Trophoblast cell (in vitro differentiated cells and primary cell): ENCODE results near the gene PARD3B.

ENCODE experiments used
- DNase-seq, 2 donors: peaks; one replicate each; pipeline ENCODE4 v3.0.0-alpha.2; 2016
- H2AFZ ChIP-seq: 2 replicates; pipeline ENCODE4 v1.6.1; 2013; ENCODE audit warnings: low read length, moderate library complexity, mild to moderate bottlenecking; ENCODE audit not compliant: insufficient read depth, poor library complexity
- H2AK5ac ChIP-seq: 2 replicates; pipeline ENCODE4 v1.6.1; 2013; ENCODE audit warnings: mild to moderate bottlenecking, low read length
- H2BK120ac ChIP-seq: 2 replicates; pipeline ENCODE4 v1.6.1; 2013; ENCODE audit warnings: low read length, mild to moderate bottlenecking, moderate library complexity; ENCODE audit not compliant: insufficient read depth, poor library complexity
- H2BK12ac ChIP-seq: 2 replicates; pipeline ENCODE4 v1.6.1; 2013; ENCODE audit warnings: mild to moderate bottlenecking, low read length, moderate library complexity
- H2BK5ac ChIP-seq: 2 replicates; pipeline ENCODE4 v1.6.1; 2013; ENCODE audit warnings: low read length, low read depth, moderate library complexity, mild to moderate bottlenecking; ENCODE audit not compliant: poor library complexity
- H3K14ac ChIP-seq: 2 replicates; pipeline ENCODE4 v1.6.1; 2013; ENCODE audit warnings: mild to moderate bottlenecking, low read length
- H3K18ac ChIP-seq: 2 replicates; pipeline ENCODE4 v1.6.1; 2013; ENCODE audit warnings: mild to moderate bottlenecking, low read length
- H3K23ac ChIP-seq: 2 replicates; pipeline ENCODE4 v1.6.1; 2013; ENCODE audit warnings: low read length
- H3K27ac ChIP-seq: 2 replicates; pipeline ENCODE4 v1.5.1; 2013; ENCODE audit warnings: low read depth, mild to moderate bottlenecking, inconsistent platforms, low read length, moderate library complexity
- H3K27me3 ChIP-seq: 2 replicates; pipeline ENCODE4 v1.6.1; 2013; ENCODE audit warnings: inconsistent platforms, mild to moderate bottlenecking, low read length, moderate library complexity; ENCODE audit not compliant: insufficient read depth
- H3K36me3 ChIP-seq, 2 experiments: 1 replicate in 1 of 2; 2 replicates in 1 of 2; pipeline ENCODE4 v1.6.1; 2013; ENCODE audit warnings: low read length in 2 of 2, mild to moderate bottlenecking in 2 of 2, moderate library complexity in 1 of 2; ENCODE audit not compliant: insufficient read depth in 2 of 2, control insufficient read depth in 1 of 2
- H3K4ac ChIP-seq: 2 replicates; pipeline ENCODE4 v1.6.1; 2013; ENCODE audit warnings: low read depth, mild to moderate bottlenecking, low read length, moderate library complexity
- H3K4me1 ChIP-seq, 2 experiments: 1 replicate in 1 of 2; 2 replicates in 1 of 2; pipeline ENCODE4 v1.6.1; 2013; ENCODE audit warnings: low read length in 2 of 2, mild to moderate bottlenecking in 2 of 2, moderate library complexity in 1 of 2; ENCODE audit not compliant: insufficient read depth in 2 of 2, control insufficient read depth in 1 of 2
- H3K4me2 ChIP-seq: 2 replicates; pipeline ENCODE4 v1.6.1; 2013; ENCODE audit warnings: inconsistent platforms, mild to moderate bottlenecking, low read length, moderate library complexity
- H3K4me3 ChIP-seq: 2 replicates; pipeline ENCODE4 v1.5.1; 2013; ENCODE audit warnings: mild to moderate bottlenecking, low read depth, low read length, inconsistent platforms
- H3K79me1 ChIP-seq: one replicate; pipeline ENCODE4 v1.6.1; 2013; ENCODE audit warnings: low read length
- H3K79me2 ChIP-seq: 2 replicates; pipeline ENCODE4 v1.6.1; 2013; ENCODE audit warnings: low read length, mild to moderate bottlenecking; ENCODE audit not compliant: control insufficient read depth, insufficient read depth, poor library complexity
- H3K9ac ChIP-seq: 2 replicates; pipeline ENCODE4 v1.6.1; 2013; ENCODE audit warnings: mild to moderate bottlenecking, low read length
- H3K9me3 ChIP-seq: 2 replicates; pipeline ENCODE4 v1.6.1; 2013; ENCODE audit warnings: low read depth, mild to moderate bottlenecking, control low read depth, inconsistent platforms, low read length; ENCODE audit not compliant: insufficient read depth
- H4K12ac ChIP-seq: 2 replicates; pipeline ENCODE4 v1.6.1; 2013; ENCODE audit warnings: low read depth, mild to moderate bottlenecking, low read length, moderate library complexity
- H4K8ac ChIP-seq: 2 replicates; pipeline ENCODE4 v1.6.1; 2013; ENCODE audit warnings: low read depth, mild to moderate bottlenecking, low read length, moderate library complexity
- H4K91ac ChIP-seq: one replicate; pipeline ENCODE4 v1.6.1; 2013; ENCODE audit warnings: low read depth, mild to moderate bottlenecking, low read length, moderate library complexity
- WGBS: extraction: QIAGEN DNeasy Blood & Tissue Kit; methylation state at CpG from one replicate; pipeline ENCODE4 v1.1.7; 2013; ENCODE audit warnings: missing lambda C conversion rate; ENCODE audit not compliant: insufficient read length, insufficient coverage; ENCODE audit errors: extremely low coverage; 5-methylcytosine and 5-hydroxymethylcytosine counted together

Gene PARD3B

GRCh38 chr2:205288686-205289085 is 743.4 kb downstream of the PARD3B start:
- H2BK5ac ChIP-seq = no peak overlapping the region

GRCh38 chr2:205290299-205290698 is 745.0 kb downstream of the PARD3B start:
- H3K27ac ChIP-seq = no peak overlapping the region
- DNase-seq = no peak
- no peaks in the 10 kb centered on the region for H3K27me3 ChIP-seq
- H3K79me1 ChIP-seq = no peaks in the 10 kb centered on the region
- H3K14ac ChIP-seq = no peak overlapping the region
- H3K9me3 ChIP-seq = peaks cover 1% of the 10 kb centered on the region
- no peaks in the 10 kb centered on the region for H3K36me3 ChIP-seq
- H3K4me2 ChIP-seq = no peak overlapping the region
- no peak overlapping the region for H4K8ac ChIP-seq
- H3K23ac ChIP-seq = no peak overlapping the region
- H3K4me3 ChIP-seq = no peak overlapping the region
- WGBS = no CpG with 5 or more reads among the region's 1 CpG
- H2AFZ ChIP-seq = no peak overlapping the region
- no peaks in the 10 kb centered on the region for H3K79me2 ChIP-seq
- H2BK5ac ChIP-seq = no peak overlapping the region
- H2AK5ac ChIP-seq = no peak overlapping the region
- no peaks in the 10 kb centered on the region for H3K4me1 ChIP-seq
- no peak overlapping the region for H3K18ac ChIP-seq
- H2BK120ac ChIP-seq = no peak overlapping the region
- H3K9ac ChIP-seq = no peak overlapping the region
- no peak overlapping the region for H3K4ac ChIP-seq
- H4K12ac ChIP-seq = no peak overlapping the region
- H2BK12ac ChIP-seq = no peak overlapping the region
- H4K91ac ChIP-seq = no peak overlapping the region

More at GRCh38 chr2:205288686-205289085, 743.4 kb downstream of the PARD3B start:
- H3K27me3 ChIP-seq = no peaks in the 10 kb centered on the region
- H3K23ac ChIP-seq = no peak overlapping the region
- no peak overlapping the region for H2AK5ac ChIP-seq
- peaks cover 1% of the 10 kb centered on the region for H3K9me3 ChIP-seq
- no peaks in the 10 kb centered on the region for H3K79me1 ChIP-seq
- H3K18ac ChIP-seq = no peak overlapping the region
- H4K91ac ChIP-seq = no peak overlapping the region
- no peak overlapping the region for H3K9ac ChIP-seq
- H3K4me1 ChIP-seq = no peaks in the 10 kb centered on the region
- H3K27ac ChIP-seq = no peak overlapping the region
- H4K12ac ChIP-seq = no peak overlapping the region
- no peak overlapping the region for H3K4me3 ChIP-seq
- H3K79me2 ChIP-seq = no peaks in the 10 kb centered on the region
- no peak overlapping the region for H2AFZ ChIP-seq
- no peak overlapping the region for H2BK12ac ChIP-seq
- no peak overlapping the region for H3K14ac ChIP-seq
- no peak overlapping the region for H2BK120ac ChIP-seq
- no peaks in the 10 kb centered on the region for H3K36me3 ChIP-seq
- H3K4ac ChIP-seq = no peak overlapping the region
- H4K8ac ChIP-seq = no peak overlapping the region
- H3K4me2 ChIP-seq = no peak overlapping the region
- no CpG with 5 or more reads among the region's 3 CpGs for WGBS
- DNase-seq = peak in 1 of 2 donors; percentile 43

- Histone ChIP-seq H3K4me3 (no peak overlapping the region), H2BK120ac (no peak overlapping the region), H3K14ac (no peak overlapping the region), H3K79me1 (no peaks in the 10 kb centered on the region), H3K18ac (no peak overlapping the region), H3K9me3 (peaks cover 1% of the 10 kb centered on the region), H4K12ac (no peak overlapping the region), H3K4me1 (no peaks in the 10 kb centered on the region), H3K23ac (no peak overlapping the region), H3K79me2 (no peaks in the 10 kb centered on the region), H3K4me2 (no peak overlapping the region), H2BK5ac (no peak overlapping the region), H3K27me3 (no peaks in the 10 kb centered on the region), H3K4ac (no peak overlapping the region), H3K9ac (no peak overlapping the region), H4K8ac (no peak overlapping the region), H4K91ac (no peak overlapping the region), H3K27ac (no peak overlapping the region), H3K36me3 (no peaks in the 10 kb centered on the region), H2AK5ac (no peak overlapping the region), H2BK12ac (no peak overlapping the region), H2AFZ (no peak overlapping the region)
- no peak for DNase-seq
- no CpG with 5 or more reads among the region's 1 CpG for whole genome bisulfite sequencing
These were observed 747.5 kb downstream of the PARD3B start for GRCh38 chr2:205292665-205293295.

- Histone ChIP-seq H2BK12ac (no peak overlapping the region), H2AK5ac (no peak overlapping the region), H3K4me3 (no peak overlapping the region), H3K9me3 (no peaks in the 10 kb centered on the region), H3K79me1 (no peaks in the 10 kb centered on the region), H4K91ac (no peak overlapping the region), H3K4me1 (no peaks in the 10 kb centered on the region), H3K79me2 (no peaks in the 10 kb centered on the region), H2BK5ac (no peak overlapping the region), H3K4me2 (no peak overlapping the region), H2BK120ac (no peak overlapping the region), H4K8ac (no peak overlapping the region), H3K27ac (no peak overlapping the region), H3K4ac (no peak overlapping the region), H3K9ac (no peak overlapping the region), H3K14ac (no peak overlapping the region), H3K36me3 (no peaks in the 10 kb centered on the region), H3K27me3 (no peaks in the 10 kb centered on the region), H3K23ac (no peak overlapping the region), H3K18ac (no peak overlapping the region), H2AFZ (no peak overlapping the region), H4K12ac (no peak overlapping the region)
- peak in 1 of 2 donors; percentile 6 for DNase-seq
These were observed 748.3 kb downstream of the PARD3B start for GRCh38 chr2:205293559-205293958.
